Gastrocnemius medialis (tissue), 4 donors: Measurements from ENCODE around the gene MMP19. TPM values are rescaled to one million over a fixed set of nuclear protein-coding genes. Genes with fewer than 3 reads are reported as not detected.
"Not testable (repeated sequence)": the region's sequence is repeated elsewhere in the genome, so short reads cannot be mapped to it uniquely, and the experiment has no call there.

Experiments used
- ATAC-seq, 2 donors: fragments of 150-250 bp; one replicate each; pipeline ENCODE4 v1.9.1; 2016
- DNase-seq, 2 donors: peaks; one replicate each; pipeline ENCODE4 v3.0.0-alpha.2; 2019
- H3K27ac ChIP-seq, 4 donors: fragments of 200-600 bp; sonication (generic); 1 replicate in 1 of 4; 2 replicates in 3 of 4; pipeline ENCODE4 v1.5.1; 2016 to 2018; ENCODE audit warnings: mild to moderate bottlenecking in 2 of 4, moderate library complexity in 1 of 4
- H3K27me3 ChIP-seq, 3 donors: fragments of 200-600 bp; sonication (generic) in 2 of 3; 1 replicate in 1 of 3; 2 replicates in 2 of 3; pipeline versions ENCODE4 v1.5.1 to v1.6.0; 2016 to 2019; ENCODE audit warnings: mild to moderate bottlenecking in 1 of 3, moderate library complexity in 1 of 3
- H3K36me3 ChIP-seq, 2 donors: fragments of 200-600 bp; sonication (generic) in 1 of 2; one replicate each; pipeline ENCODE4 v1.5.1; 2017 to 2018
- H3K4me1 ChIP-seq, 2 donors: fragments of 200-600 bp; sonication (generic) in 1 of 2; one replicate each; pipeline ENCODE4 v1.5.1; 2016 to 2017; ENCODE audit warnings: mild to moderate bottlenecking in 2 of 2
- H3K4me3 ChIP-seq, 4 donors: fragments of 200-600 bp; sonication (generic) in 3 of 4; 1 replicate in 1 of 4; 2 replicates in 3 of 4; pipeline ENCODE4 v1.5.1; 2016 to 2019; ENCODE audit warnings: mild to moderate bottlenecking in 2 of 4
- H3K9me3 ChIP-seq, 3 donors: fragments of 200-600 bp; sonication (generic) in 2 of 3; 1 replicate in 1 of 3; 2 replicates in 2 of 3; pipeline ENCODE4 v1.5.1; 2016 to 2019
- POLR2A ChIP-seq, 2 donors: fragments of 450-650 bp; IDR thresholded peaks; one replicate each; pipeline ENCODE4 v1.6.1; 2017; ENCODE audit warnings: antibody characterized with exemption in 2 of 2, mild to moderate bottlenecking in 2 of 2, moderate library complexity in 2 of 2
- in situ Hi-C, 4 donors: fragments of 200-750 bp; cut with MboI; loops; one replicate each; pipeline versions ENCODE4 v1.15.0 to v1.8.0; 2017; ENCODE audit warnings: low sequenced_read_pairs in 4 of 4
- intact Hi-C: fragments of 100-400 bp; cut with DNase I; formaldehyde crosslinking; loops from one replicate; pipeline ENCODE4 v1.15.1; 2023; ENCODE audit warnings: low total_unique reads
- total RNA-seq, 4 donors: library from RNA; depleted of rRNA; stranded (reverse); fragments of >200 nt; gene quantifications; one replicate each; pipeline versions ENCODE4 v1.1.0 to v1.2.3, GENCODE V29; 2016
- TF ChIP-seq, protein P1 (sequence below), 5 experiments: fragments of 450-650 bp in 3 of 5; fragments of 200-600 bp in 2 of 5; sonication (generic) in 2 of 5; IDR thresholded peaks in 4 of 5; conservative IDR thresholded peaks in 1 of 5; 1 replicate in 4 of 5; 2 replicates in 1 of 5; pipeline ENCODE4 v1.5.1; 2016 to 2019; ENCODE audit warnings: antibody characterized with exemption in 5 of 5, mild to moderate bottlenecking in 3 of 5, moderate library complexity in 3 of 5

Gene MMP19
- total RNA-seq, 4 donors from 2014 or later, result 0.44 to 3.1 (median 1.8) TPM

- in situ Hi-C loops, result no loop called here
- no peak for TF ChIP-seq POLR2A (IDR thresholded peaks at IDR 0.05)
- TF ChIP-seq, protein P1, sequence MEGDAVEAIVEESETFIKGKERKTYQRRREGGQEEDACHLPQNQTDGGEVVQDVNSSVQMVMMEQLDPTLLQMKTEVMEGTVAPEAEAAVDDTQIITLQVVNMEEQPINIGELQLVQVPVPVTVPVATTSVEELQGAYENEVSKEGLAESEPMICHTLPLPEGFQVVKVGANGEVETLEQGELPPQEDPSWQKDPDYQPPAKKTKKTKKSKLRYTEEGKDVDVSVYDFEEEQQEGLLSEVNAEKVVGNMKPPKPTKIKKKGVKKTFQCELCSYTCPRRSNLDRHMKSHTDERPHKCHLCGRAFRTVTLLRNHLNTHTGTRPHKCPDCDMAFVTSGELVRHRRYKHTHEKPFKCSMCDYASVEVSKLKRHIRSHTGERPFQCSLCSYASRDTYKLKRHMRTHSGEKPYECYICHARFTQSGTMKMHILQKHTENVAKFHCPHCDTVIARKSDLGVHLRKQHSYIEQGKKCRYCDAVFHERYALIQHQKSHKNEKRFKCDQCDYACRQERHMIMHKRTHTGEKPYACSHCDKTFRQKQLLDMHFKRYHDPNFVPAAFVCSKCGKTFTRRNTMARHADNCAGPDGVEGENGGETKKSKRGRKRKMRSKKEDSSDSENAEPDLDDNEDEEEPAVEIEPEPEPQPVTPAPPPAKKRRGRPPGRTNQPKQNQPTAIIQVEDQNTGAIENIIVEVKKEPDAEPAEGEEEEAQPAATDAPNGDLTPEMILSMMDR (IDR thresholded peaks at IDR 0.05 in 4 of 5, conservative IDR thresholded peaks at IDR 0.05 in 1 of 5), result no peak
- no peak for DNase-seq
- no peaks in the 10 kb centered on the region for H3K9me3 ChIP-seq
- H3K4me3 ChIP-seq, result no peak overlapping the region
- H3K4me1 ChIP-seq, result no peaks in the 10 kb centered on the region
- intact Hi-C loops, result no loop called here
- no peaks in the 10 kb centered on the region for H3K36me3 ChIP-seq
- ATAC-seq, result no peak
- H3K27ac ChIP-seq, result no peak overlapping the region
- peaks cover 0 to 7% (median 4%) of the 10 kb centered on the region in 3 donors for H3K27me3 ChIP-seq
Measured at GRCh38 chr12:55840581-55841351, 2.0 kb downstream of the MMP19 start.

GRCh38 chr12:55839345-55840140 lies 3.2 kb downstream of the MMP19 start:
- DNase-seq (no peak), ATAC-seq (no peak)
- intact Hi-C loops (no loop called here), in situ Hi-C loops (no loop called here)
- Histone ChIP-seq H3K27ac (no peak overlapping the region), H3K4me3 (no peak overlapping the region), H3K36me3 (no peaks in the 10 kb centered on the region), H3K4me1 (no peaks in the 10 kb centered on the region), H3K9me3 (no peaks in the 10 kb centered on the region), H3K27me3 (peaks cover 0 to 7% (median 2%) of the 10 kb centered on the region in 3 donors)
- TF ChIP-seq, protein P1 (IDR thresholded peaks at IDR 0.05 in 4 of 5, conservative IDR thresholded peaks at IDR 0.05 in 1 of 5), result no peak
- no peak for TF ChIP-seq POLR2A (IDR thresholded peaks at IDR 0.05)

- no peak for DNase-seq
- no peak for ATAC-seq
- TF ChIP-seq, protein P1 (IDR thresholded peaks at IDR 0.05 in 4 of 5, conservative IDR thresholded peaks at IDR 0.05 in 1 of 5), result no peak
- no peak for TF ChIP-seq POLR2A (IDR thresholded peaks at IDR 0.05)
- H3K27me3 ChIP-seq, result peaks cover 0 to 7% (median 2%) of the 10 kb centered on the region in 3 donors
- H3K4me1 ChIP-seq, result no peaks in the 10 kb centered on the region
- no peak overlapping the region for H3K4me3 ChIP-seq
- no peaks in the 10 kb centered on the region for H3K36me3 ChIP-seq
- in situ Hi-C loops (no loop called here), intact Hi-C loops (no loop called here)
- no peaks in the 10 kb centered on the region for H3K9me3 ChIP-seq
- H3K27ac ChIP-seq, result no peak overlapping the region
Measured at GRCh38 chr12:55838361-55838760, 4.4 kb downstream of the MMP19 start.

DNA sequence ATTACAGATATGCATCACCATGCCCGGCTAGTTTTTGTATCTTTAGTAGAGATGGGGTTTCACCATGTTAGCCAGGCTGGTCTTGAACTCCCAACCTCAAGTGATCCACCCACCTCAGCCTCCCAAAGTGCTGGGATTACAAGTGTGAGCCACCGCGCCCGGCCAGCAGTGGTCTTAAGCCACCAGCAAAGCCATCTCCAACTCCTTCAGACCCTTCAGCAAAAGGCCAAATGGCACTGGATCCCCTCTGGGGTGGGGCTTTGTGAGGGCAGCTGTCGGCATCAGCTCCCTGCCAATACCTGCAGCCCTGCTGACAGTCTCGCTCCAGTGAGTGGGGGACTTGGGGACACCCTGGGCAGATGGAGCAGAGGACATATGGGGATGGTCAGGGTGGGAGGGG lies 8.3 kb downstream of the MMP19 start:
- H3K4me3 ChIP-seq, H3K9me3 ChIP-seq, H3K27me3 ChIP-seq, intact Hi-C loops, ATAC-seq, H3K4me1 ChIP-seq, H3K27ac ChIP-seq, in situ Hi-C loops, DNase-seq, H3K36me3 ChIP-seq: not testable (repeated sequence)

DNA sequence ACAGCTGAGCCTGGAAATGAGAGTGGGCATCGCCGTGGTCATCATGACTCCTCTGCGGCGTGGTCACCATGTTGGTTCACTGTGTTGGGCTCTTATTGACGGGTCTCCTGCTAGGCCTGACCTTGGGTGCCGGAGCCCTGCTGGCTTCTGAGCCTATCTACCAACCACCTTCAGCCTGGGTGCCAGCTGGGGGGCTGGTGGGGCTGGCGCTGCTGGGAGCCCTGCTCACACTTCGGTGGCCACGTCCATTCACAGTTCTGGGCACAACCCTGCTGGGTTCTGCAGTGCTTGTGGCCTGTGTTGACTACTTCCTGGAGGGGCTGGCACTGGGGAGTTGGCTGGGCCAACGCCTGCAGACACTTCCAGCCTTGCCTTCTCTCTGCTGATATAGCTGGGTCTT lies 9.7 kb downstream of the MMP19 start:
- DNase-seq, result no peak
- Histone ChIP-seq H3K9me3 (no peaks in the 10 kb centered on the region), H3K4me1 (peaks cover 12 to 18% of the 10 kb centered on the region in 2 donors), H3K36me3 (no peaks in the 10 kb centered on the region), H3K27ac (no peak overlapping the region), H3K27me3 (peaks cover 0 to 3% (median 2%) of the 10 kb centered on the region in 3 donors), H3K4me3 (no peak overlapping the region)
- intact Hi-C loops, result no loop called here
- ATAC-seq, result no peak
- TF ChIP-seq, protein P1 (IDR thresholded peaks at IDR 0.05 in 4 of 5, conservative IDR thresholded peaks at IDR 0.05 in 1 of 5), result no peak
- no peak for TF ChIP-seq POLR2A (IDR thresholded peaks at IDR 0.05)
- in situ Hi-C loops, result no loop called here
